Mesendoderm (in vitro differentiated cells): ENCODE results near the gene EDAR.

Experiments
- DNase-seq: peaks from one replicate; pipeline ENCODE4 v3.0.0; 2013
- H2AK5ac ChIP-seq: 2 replicates; pipeline ENCODE4 v1.6.1; 2013; ENCODE audit warnings: low read length, inconsistent platforms
- H2BK120ac ChIP-seq: 2 replicates; pipeline ENCODE4 v1.6.1; 2013; ENCODE audit warnings: low read depth, mild to moderate bottlenecking, low read length, moderate library complexity, mixed read lengths
- H2BK15ac ChIP-seq: replicated peaks from 2 replicates; pipeline ENCODE4 v1.6.1; 2013; ENCODE audit warnings: low read depth, mild to moderate bottlenecking, moderate library complexity
- H2BK5ac ChIP-seq: 2 replicates; pipeline ENCODE4 v1.6.1; 2013; ENCODE audit warnings: low read length, inconsistent platforms
- H3K18ac ChIP-seq: 2 replicates; pipeline ENCODE4 v1.6.1; 2013; ENCODE audit warnings: mild to moderate bottlenecking, low read length, mixed read lengths
- H3K23ac ChIP-seq: one replicate; pipeline ENCODE4 v1.6.1; 2013; ENCODE audit warnings: low read length
- H3K27ac ChIP-seq: 2 replicates; pipeline ENCODE4 v1.5.1; 2013; ENCODE audit warnings: low read depth, mild to moderate bottlenecking, inconsistent platforms, low read length, moderate library complexity
- H3K27me3 ChIP-seq: 2 replicates; pipeline ENCODE4 v1.6.1; 2013; ENCODE audit warnings: low read length, control low read depth, mild to moderate bottlenecking, inconsistent platforms; ENCODE audit not compliant: insufficient read depth, poor library complexity
- H3K36me3 ChIP-seq: 2 replicates; pipeline ENCODE4 v1.6.1; 2013; ENCODE audit warnings: low read length, inconsistent platforms; ENCODE audit not compliant: control insufficient read depth, insufficient read depth
- H3K4ac ChIP-seq: one replicate; pipeline ENCODE4 v1.6.1; 2013; ENCODE audit warnings: low read depth, mild to moderate bottlenecking, low read length, moderate library complexity
- H3K4me1 ChIP-seq: 2 replicates; pipeline ENCODE4 v1.6.1; 2013; ENCODE audit warnings: low read depth, low read length, inconsistent platforms; ENCODE audit not compliant: control insufficient read depth
- H3K4me2 ChIP-seq: 2 replicates; pipeline ENCODE4 v1.6.1; 2013; ENCODE audit warnings: low read length
- H3K4me3 ChIP-seq: 2 replicates; pipeline ENCODE4 v1.5.1; 2013; ENCODE audit warnings: mild to moderate bottlenecking, low read length
- H3K56ac ChIP-seq: one replicate; pipeline ENCODE4 v1.6.1; 2013; ENCODE audit warnings: low read length
- H3K79me1 ChIP-seq: 2 replicates; pipeline ENCODE4 v1.6.1; 2013; ENCODE audit warnings: low read length, inconsistent platforms
- H3K79me2 ChIP-seq: 2 replicates; pipeline ENCODE4 v1.6.1; 2013; ENCODE audit warnings: mild to moderate bottlenecking, low read length; ENCODE audit not compliant: control insufficient read depth, insufficient read depth
- H3K9ac ChIP-seq: 2 replicates; pipeline ENCODE4 v1.6.1; 2013; ENCODE audit warnings: low read length, inconsistent platforms
- H4K5ac ChIP-seq: one replicate; pipeline ENCODE4 v1.6.1; 2013; ENCODE audit warnings: low read length
- H4K8ac ChIP-seq: one replicate; pipeline ENCODE4 v1.6.1; 2013; ENCODE audit warnings: low read depth, mild to moderate bottlenecking, control low read depth, low read length, moderate library complexity
- WGBS: extraction: QIAGEN DNeasy Blood & Tissue Kit; methylation state at CpG from one replicate; pipeline ENCODE4 v1.1.7; 2013; ENCODE audit warnings: low lambda C conversion rate, missing lambda C conversion rate; ENCODE audit not compliant: insufficient coverage; ENCODE audit errors: extremely low coverage; 5-methylcytosine and 5-hydroxymethylcytosine counted together

Gene EDAR

DNA sequence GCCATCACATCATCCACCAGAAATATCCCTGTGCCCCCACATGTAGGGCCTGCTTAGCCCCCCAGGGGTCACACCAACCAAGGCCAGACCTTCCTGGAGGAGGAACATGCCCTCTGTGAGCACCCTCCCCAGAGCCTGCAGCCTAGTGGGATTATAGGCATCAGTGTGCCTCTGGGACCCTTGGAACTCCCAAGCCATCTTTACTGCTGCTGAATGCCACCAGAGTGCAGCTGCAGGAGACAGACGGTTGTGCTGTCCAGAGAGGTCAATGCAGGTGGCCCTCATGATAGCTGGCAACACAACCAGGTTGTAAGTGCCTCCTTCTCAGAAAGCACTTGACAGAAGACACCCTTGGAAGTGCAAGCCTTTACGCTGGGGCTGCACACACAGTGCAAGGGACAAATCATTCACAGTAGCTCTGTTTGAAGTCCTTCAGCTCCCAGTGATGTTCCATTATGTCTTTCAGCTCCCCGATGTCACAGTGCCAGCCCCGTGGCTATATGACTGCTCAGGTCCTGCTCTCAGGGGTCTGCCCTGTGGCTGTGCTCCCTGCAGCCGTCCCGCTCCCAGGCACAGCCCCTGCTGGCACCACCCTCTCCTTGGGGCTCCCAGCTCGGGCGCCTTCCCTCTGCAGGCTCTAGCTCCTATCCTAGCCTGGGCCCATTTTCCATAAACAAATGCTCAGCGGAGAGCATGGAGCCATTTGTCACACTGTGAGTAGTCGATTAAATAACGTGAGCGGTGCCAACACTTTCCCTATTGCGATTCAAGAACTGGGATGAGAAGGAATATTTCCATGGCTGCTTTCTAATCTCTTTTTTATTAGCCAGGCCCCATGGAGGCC is 65.1 kb downstream of the EDAR start:
- no peak overlapping the region for H2BK5ac ChIP-seq
- H2BK120ac ChIP-seq, result no peak overlapping the region
- H3K9ac ChIP-seq, result no peak overlapping the region
- H2BK15ac ChIP-seq, result no peak overlapping the region
- DNase-seq, result no peak
- no peaks in the 10 kb centered on the region for H3K36me3 ChIP-seq
- no peaks in the 10 kb centered on the region for H3K4me1 ChIP-seq
- no peak overlapping the region for H3K4me3 ChIP-seq
- H4K5ac ChIP-seq, result no peak overlapping the region
- no peak overlapping the region for H2AK5ac ChIP-seq
- H3K4ac ChIP-seq, result no peak overlapping the region
- no peak overlapping the region for H3K4me2 ChIP-seq
- H3K79me1 ChIP-seq, result no peaks in the 10 kb centered on the region
- no peak overlapping the region for H3K23ac ChIP-seq
- no CpG with 5 or more reads among the region's 13 CpGs for WGBS
- no peak overlapping the region for H4K8ac ChIP-seq
- no peaks in the 10 kb centered on the region for H3K79me2 ChIP-seq
- no peak overlapping the region for H3K18ac ChIP-seq
- H3K27me3 ChIP-seq, result no peaks in the 10 kb centered on the region
- H3K56ac ChIP-seq, result no peak overlapping the region
- H3K27ac ChIP-seq, result no peak overlapping the region

DNA sequence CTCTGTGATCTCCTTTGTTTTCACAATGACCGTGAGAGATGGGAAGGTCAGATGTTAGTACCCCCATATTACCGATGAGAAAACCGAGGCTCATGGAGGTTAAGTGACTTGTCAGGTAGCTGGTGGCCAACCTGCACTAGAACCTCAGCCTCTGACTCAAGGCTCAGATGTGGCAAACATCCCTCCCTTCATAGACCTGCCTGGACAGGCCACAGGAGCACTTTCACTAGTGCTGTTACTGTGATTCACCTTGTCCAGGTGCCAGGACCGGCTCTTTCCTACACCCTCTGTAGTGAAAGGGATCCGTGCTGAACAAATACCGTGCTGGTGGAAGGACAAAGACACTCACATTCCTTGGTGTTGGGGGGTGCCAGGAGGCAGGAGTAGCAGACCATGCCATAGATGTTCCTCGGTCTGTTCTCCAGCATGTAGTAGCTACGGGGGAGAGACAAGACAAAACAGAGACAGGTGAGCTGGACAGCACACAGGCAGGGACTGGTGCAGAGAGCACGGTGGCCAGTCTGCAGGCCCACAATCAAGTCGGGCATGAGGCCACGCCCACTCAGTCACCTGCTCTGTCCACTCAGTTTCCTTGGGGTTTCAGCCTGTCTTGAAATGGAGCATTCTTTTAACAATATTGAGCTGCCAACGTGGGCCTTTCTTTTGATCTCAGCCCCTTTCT is 65.9 kb downstream of the EDAR start:
- no peaks in the 10 kb centered on the region for H3K36me3 ChIP-seq
- no peak overlapping the region for H3K4ac ChIP-seq
- H2BK15ac ChIP-seq, result no peak overlapping the region
- H3K27me3 ChIP-seq, result no peaks in the 10 kb centered on the region
- no peaks in the 10 kb centered on the region for H3K4me1 ChIP-seq
- H4K5ac ChIP-seq, result no peak overlapping the region
- DNase-seq, result no peak
- H3K23ac ChIP-seq, result no peak overlapping the region
- H3K4me2 ChIP-seq, result no peak overlapping the region
- no peak overlapping the region for H4K8ac ChIP-seq
- H3K79me2 ChIP-seq, result no peaks in the 10 kb centered on the region
- no CpG with 5 or more reads among the region's 12 CpGs for WGBS
- no peak overlapping the region for H3K27ac ChIP-seq
- no peak overlapping the region for H2BK5ac ChIP-seq
- H3K9ac ChIP-seq, result no peak overlapping the region
- H2BK120ac ChIP-seq, result no peak overlapping the region
- H3K18ac ChIP-seq, result no peak overlapping the region
- no peak overlapping the region for H3K56ac ChIP-seq
- no peak overlapping the region for H2AK5ac ChIP-seq
- no peak overlapping the region for H3K4me3 ChIP-seq
- H3K79me1 ChIP-seq, result no peaks in the 10 kb centered on the region

DNA sequence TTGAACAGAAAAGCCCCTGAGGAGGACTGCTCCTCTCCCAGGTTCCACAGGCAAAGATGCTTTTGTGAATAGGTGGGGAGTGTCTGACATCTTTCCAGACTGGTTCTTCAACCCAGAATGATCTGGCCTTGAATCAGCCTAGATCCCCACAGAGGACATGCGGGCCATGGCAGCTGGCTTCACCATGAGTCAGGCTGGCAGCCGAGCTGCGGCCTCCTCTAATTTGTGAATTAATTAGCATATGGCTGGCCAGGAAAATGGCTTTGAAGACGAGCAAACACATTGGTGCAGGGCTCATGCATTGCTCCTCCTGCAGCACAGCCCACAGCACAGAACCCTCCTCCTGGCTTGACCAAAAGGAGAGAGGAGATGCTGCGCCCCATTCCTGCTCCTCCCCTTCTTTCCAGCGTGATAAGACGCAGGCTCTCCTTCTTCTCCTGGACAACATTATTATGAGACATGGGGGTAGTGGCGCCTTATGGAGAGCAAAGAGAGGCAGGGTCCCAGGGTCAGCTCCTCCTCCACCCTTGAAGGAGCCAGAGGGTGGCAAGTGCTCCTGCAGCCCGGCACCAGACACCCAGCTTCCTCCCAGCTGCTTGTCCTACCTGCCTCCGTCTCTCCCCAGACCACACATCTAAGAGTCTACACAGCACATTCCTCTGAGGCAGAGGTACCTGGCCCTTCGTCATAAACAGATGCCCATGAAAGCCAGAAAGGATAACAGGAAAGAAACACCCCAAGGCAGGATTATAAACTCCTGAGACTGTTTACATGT is 66.7 kb downstream of the EDAR start:
- Histone ChIP-seq H2BK120ac (no peak overlapping the region), H4K8ac (no peak overlapping the region), H3K27ac (no peak overlapping the region), H4K5ac (no peak overlapping the region), H3K36me3 (no peaks in the 10 kb centered on the region), H2BK15ac (no peak overlapping the region), H3K9ac (no peak overlapping the region), H3K4ac (no peak overlapping the region), H3K4me2 (no peak overlapping the region), H3K56ac (no peak overlapping the region), H3K4me3 (no peak overlapping the region), H3K79me1 (no peaks in the 10 kb centered on the region), H3K23ac (no peak overlapping the region), H2AK5ac (no peak overlapping the region), H3K27me3 (no peaks in the 10 kb centered on the region), H3K18ac (no peak overlapping the region), H2BK5ac (no peak overlapping the region), H3K79me2 (no peaks in the 10 kb centered on the region), H3K4me1 (no peaks in the 10 kb centered on the region)
- WGBS, result no CpG with 5 or more reads among the region's 11 CpGs
- peak; percentile 36 for DNase-seq

DNA sequence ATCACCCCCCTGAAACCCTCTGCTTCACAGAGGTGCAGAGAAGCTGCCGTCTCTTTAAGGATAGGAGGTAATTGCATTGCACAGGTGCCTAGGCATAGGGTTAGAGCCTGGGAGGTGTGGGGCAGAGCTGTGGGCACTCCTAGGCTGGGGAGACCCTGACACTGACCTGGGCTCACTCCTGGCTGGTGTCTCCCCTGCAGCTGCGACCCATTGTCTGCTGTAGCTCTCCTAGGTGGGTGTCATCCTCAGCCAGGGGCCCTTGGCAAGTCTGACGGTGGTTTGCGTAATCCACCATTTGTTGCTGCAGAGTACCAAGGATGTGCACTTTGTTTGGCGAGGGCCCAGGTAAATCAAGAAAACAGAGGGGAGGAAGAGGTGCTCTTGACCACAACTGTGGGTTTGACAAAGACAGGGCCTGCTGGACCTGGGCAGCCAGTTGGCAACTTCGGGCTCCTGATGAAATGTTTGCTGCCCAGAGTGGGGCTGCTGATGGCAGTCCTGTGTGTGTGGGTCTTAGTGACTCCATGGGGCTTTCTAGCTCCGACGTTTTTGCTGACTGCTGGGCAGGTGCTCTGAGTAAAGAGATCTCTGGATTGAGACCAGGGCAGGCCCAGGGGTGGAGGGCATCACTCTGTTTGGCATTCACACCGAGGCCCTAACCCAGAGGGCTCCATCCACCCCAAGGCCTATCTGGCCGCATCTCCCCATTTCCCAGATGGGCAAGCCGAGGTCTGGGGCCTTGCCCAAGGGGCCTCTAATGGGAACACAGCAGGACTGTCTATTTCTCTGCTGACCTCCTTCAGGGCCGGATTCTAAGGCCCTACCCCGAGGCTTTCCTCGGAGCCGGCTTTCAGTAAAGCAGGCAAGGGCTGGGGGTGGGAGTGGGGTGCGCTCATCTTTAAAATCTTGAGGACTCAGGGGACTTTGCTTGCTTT is 67.7 kb downstream of the EDAR start:
- H3K4ac ChIP-seq, result no peak overlapping the region
- WGBS, result no CpG with 5 or more reads among the region's 16 CpGs
- no peak overlapping the region for H3K27ac ChIP-seq
- H3K56ac ChIP-seq, result no peak overlapping the region
- H2BK15ac ChIP-seq, result no peak overlapping the region
- no peaks in the 10 kb centered on the region for H3K36me3 ChIP-seq
- H3K23ac ChIP-seq, result no peak overlapping the region
- no peak overlapping the region for H4K8ac ChIP-seq
- no peak overlapping the region for H3K4me2 ChIP-seq
- H4K5ac ChIP-seq, result no peak overlapping the region
- no peaks in the 10 kb centered on the region for H3K79me2 ChIP-seq
- H3K9ac ChIP-seq, result no peak overlapping the region
- no peaks in the 10 kb centered on the region for H3K27me3 ChIP-seq
- no peak overlapping the region for H2BK5ac ChIP-seq
- no peak overlapping the region for H2BK120ac ChIP-seq
- H3K4me1 ChIP-seq, result no peaks in the 10 kb centered on the region
- no peaks in the 10 kb centered on the region for H3K79me1 ChIP-seq
- H3K18ac ChIP-seq, result no peak overlapping the region
- H3K4me3 ChIP-seq, result no peak overlapping the region
- H2AK5ac ChIP-seq, result no peak overlapping the region
- DNase-seq, result no peak

DNA sequence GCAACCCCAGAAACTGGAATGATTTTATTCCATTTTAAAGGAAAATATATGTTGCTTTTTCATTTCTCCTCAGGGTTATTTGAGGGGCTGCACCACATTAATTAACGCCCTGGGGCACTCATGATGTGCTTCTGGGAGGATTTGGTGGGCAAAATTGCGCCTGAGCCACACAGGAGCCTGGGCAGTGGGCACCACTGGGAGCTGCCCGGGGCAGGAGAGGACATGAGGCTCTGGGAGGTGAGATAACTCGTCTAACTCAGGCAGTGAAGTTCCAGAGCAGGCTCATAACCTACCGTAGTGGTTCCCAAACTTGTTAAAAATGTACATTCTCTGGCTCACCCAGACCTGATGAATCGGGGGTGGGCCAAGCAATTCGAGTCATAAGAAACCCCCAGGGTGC is 68.3 kb downstream of the EDAR start:
- no peak overlapping the region for H3K23ac ChIP-seq
- no peak overlapping the region for H3K4me2 ChIP-seq
- WGBS, result no CpG with 5 or more reads among the region's 7 CpGs
- no peak overlapping the region for H2BK15ac ChIP-seq
- H3K4me3 ChIP-seq, result no peak overlapping the region
- no peaks in the 10 kb centered on the region for H3K36me3 ChIP-seq
- no peak overlapping the region for H3K9ac ChIP-seq
- H3K79me1 ChIP-seq, result no peaks in the 10 kb centered on the region
- DNase-seq, result no peak
- H4K8ac ChIP-seq, result no peak overlapping the region
- no peak overlapping the region for H3K4ac ChIP-seq
- H2BK5ac ChIP-seq, result no peak overlapping the region
- H3K79me2 ChIP-seq, result no peaks in the 10 kb centered on the region
- no peak overlapping the region for H2BK120ac ChIP-seq
- no peak overlapping the region for H3K27ac ChIP-seq
- H4K5ac ChIP-seq, result no peak overlapping the region
- no peak overlapping the region for H3K56ac ChIP-seq
- no peaks in the 10 kb centered on the region for H3K4me1 ChIP-seq
- H2AK5ac ChIP-seq, result no peak overlapping the region
- H3K18ac ChIP-seq, result no peak overlapping the region
- no peaks in the 10 kb centered on the region for H3K27me3 ChIP-seq
